GM19351 (cell line): Measurements from ENCODE around the gene KCNH6.

Experiments used
- ATAC-seq: cut with Tn5 transposase; IDR thresholded peaks from one replicate; pipeline ENCODE4 v1.9.1; 2021; ENCODE audit warnings: mild to moderate bottlenecking, moderate library complexity; ENCODE audit not compliant: unreplicated experiment

Gene KCNH6

GRCh38 chr17:63550817-63551639 lies 27.9 kb downstream of the KCNH6 start:
- ATAC-seq, result peak; percentile 0

GRCh38 chr17:63552211-63552610 lies 29.1 kb downstream of the KCNH6 start:
- ATAC-seq, result no peak

- ATAC-seq, result no peak
These were observed 32.5 kb downstream of the KCNH6 start for GRCh38 chr17:63555500-63556156.

GRCh38 chr17:63557416-63557815 lies 34.3 kb downstream of the KCNH6 start:
- no peak for ATAC-seq

- no peak for ATAC-seq
These were observed 35.3 kb downstream of the KCNH6 start for GRCh38 chr17:63558441-63558840.

GRCh38 chr17:63561819-63562218 lies 38.7 kb downstream of the KCNH6 start:
- ATAC-seq, result no peak

GRCh38 chr17:63563339-63563738 lies 40.2 kb downstream of the KCNH6 start:
- no peak for ATAC-seq

- no peak for ATAC-seq
These were observed 41.4 kb downstream of the KCNH6 start for GRCh38 chr17:63564562-63564961.

GRCh38 chr17:63567229-63567628 lies 44.1 kb downstream of the KCNH6 start:
- ATAC-seq, result no peak

GRCh38 chr17:63568563-63568962 lies 45.4 kb downstream of the KCNH6 start:
- ATAC-seq, result no peak

- ATAC-seq, result no peak
These were observed 48.6 kb downstream of the KCNH6 start for GRCh38 chr17:63571632-63572310.

GRCh38 chr17:63573634-63574033 lies 50.5 kb downstream of the KCNH6 start:
- ATAC-seq, result no peak

- ATAC-seq, result no peak
These were observed 55.0 kb downstream of the KCNH6 start for GRCh38 chr17:63578027-63578768.

- ATAC-seq, result no peak
These were observed 55.6 kb downstream of the KCNH6 start for GRCh38 chr17:63578769-63579111.

GRCh38 chr17:63579633-63580032 lies 56.5 kb downstream of the KCNH6 start:
- no peak for ATAC-seq

- no peak for ATAC-seq
These were observed 64.6 kb downstream of the KCNH6 start for GRCh38 chr17:63587770-63588169.

GRCh38 chr17:63588797-63589196 lies 65.6 kb downstream of the KCNH6 start:
- no peak for ATAC-seq

- no peak for ATAC-seq
These were observed 66.5 kb downstream of the KCNH6 start for GRCh38 chr17:63589646-63590045.

GRCh38 chr17:63592797-63593196 lies 69.6 kb downstream of the KCNH6 start:
- no peak for ATAC-seq

- no peak for ATAC-seq
These were observed 72.0 kb downstream of the KCNH6 start for GRCh38 chr17:63595132-63595531.
